ENCODE results near the gene ACTL6B. TPM values are rescaled to one million over a fixed set of nuclear protein-coding genes. Genes with fewer than 3 reads are reported as not detected.

The ACTL6B gene
- total and polyA plus RNA-seq, 9 of the 15 experiments (the other 6 are each of a cell fraction or from before 2014, with no cell fraction given) = not detected

- POLR2A ChIA-PET = interaction anchor here (0.6 to 0.9 kb wide), 2 partner anchors 8 to 278 kb away, joined by 3 to 4 read pairs; partner anchors contain the start of gene GIGYF1
- Histone ChIP-seq H3K4me1 (replicated peaks in 1 of 2; ENCODE audit: control insufficient read depth in 2 of 2, insufficient read depth in 2 of 2, low read length in 2 of 2) (peaks cover 0 to 75% of the 10 kb centered on the region in 2 experiments; a peak in 3 of 5 replicates), H3K36me3 (ENCODE audit: control insufficient read depth, insufficient read depth, low read length) (peaks cover 97% of the 10 kb centered on the region; the same call in 2 of the 3 replicates)
- TF ChIP-seq ZBTB7A (IDR thresholded peaks at IDR 0.05; ENCODE audit: borderline replicate concordance, control insufficient read depth, low read depth, low read length) (no peak), YY1 (IDR thresholded peaks at IDR 0.05; ENCODE audit: borderline replicate concordance in 1 of 3, control insufficient read depth in 1 of 3, extremely low read depth in 1 of 3, insufficient read depth in 3 of 3, insufficient read length in 1 of 3, insufficient replicate concordance in 2 of 3, low read depth in 1 of 3, low read length in 2 of 3) (no peak), ZC3H11A (IDR thresholded peaks at IDR 0.05; ENCODE audit: low read depth, low read length) (no peak), TCF7L2 (IDR thresholded peaks at IDR 0.05; ENCODE audit: low read depth, low read length) (no peak), ZNF780A (CRISPR knock-in tag; IDR thresholded peaks at IDR 0.05) (no peak), ARID1B (IDR thresholded peaks at IDR 0.05) (no peak), ZNF24 (IDR thresholded peaks at IDR 0.05) (no peak), SNRNP70 (optimal IDR thresholded peaks at IDR 0.05; ENCODE audit: low read depth, low read length) (no peak), ZNF121 (CRISPR knock-in tag; conservative IDR thresholded peaks at IDR 0.05) (no peak), FOXP4 (CRISPR knock-in tag; IDR thresholded peaks at IDR 0.05; ENCODE audit: borderline replicate concordance) (no peak), MYNN (IDR thresholded peaks at IDR 0.05) (no peak), MYNN (CRISPR knock-in tag; IDR thresholded peaks at IDR 0.05) (no peak), SIN3A (IDR thresholded peaks at IDR 0.05; ENCODE audit: borderline replicate concordance in 2 of 2, control insufficient read depth in 1 of 2, low read depth in 2 of 2, low read length in 2 of 2) (no peak)
Observed at GRCh38 chr7:100685631-100686145, 29.4 kb upstream of the ACTL6B start.

More at GRCh38 chr7:100685631-100686145, 29.4 kb upstream of the ACTL6B start:
- intact Hi-C loops (cut with micrococcal nuclease) = no loop called here
- no peak overlapping the region for H3K4me3 ChIP-seq
- H2AFZ ChIP-seq (ENCODE audit: low read depth, low read length) = no peak overlapping the region
- no peak for ATAC-seq
- H3K9me1 ChIP-seq (ENCODE audit: control insufficient read depth, insufficient read depth, low read length) = no peaks in the 10 kb centered on the region
- peak; percentile 56 for FAIRE-seq
- H3K79me2 ChIP-seq (ENCODE audit: control insufficient read depth, insufficient read depth, low read length) = peaks cover 26% of the 10 kb centered on the region
- no peak for DNase-seq (ENCODE audit: extremely low read depth in 1 of 4, low spot score in 3 of 4)
- BruUV-seq (replicated peaks) = no TSS peak
- CTCF ChIA-PET (ENCODE audit: low intra/inter-chr PET ratio) = no interaction called here
- in situ Hi-C loops (cut with MboI) = no loop called here
- H3K4me2 ChIP-seq (ENCODE audit: insufficient read depth, low read length) = no peak overlapping the region
- H3K27me3 ChIP-seq (ENCODE audit: control insufficient read depth in 2 of 2, insufficient read depth in 2 of 2, low read length in 2 of 2) = no peaks in the 10 kb centered on the region
- no peaks in the 10 kb centered on the region for H3K9me3 ChIP-seq (replicated peaks; ENCODE audit: control insufficient read depth, insufficient read depth, low read depth, low read length)
- WGBS (ENCODE audit: insufficient coverage, low coverage, missing lambda C conversion rate) = 84% methylated on average over 14 of the region's 17 CpGs
- H4K20me1 ChIP-seq (replicated peaks; ENCODE audit: control insufficient read depth, insufficient read depth, low read length) = peaks cover 19% of the 10 kb centered on the region
- H3K27ac ChIP-seq (ENCODE audit: extremely low read depth, low read depth, low read length) = no peak overlapping the region
- H3K9ac ChIP-seq (ENCODE audit: insufficient read depth in 1 of 2, low read depth in 2 of 2, low read length in 2 of 2) = 0 out of 4 replicates have a peak overlapping the region, but pooled peaks of 1 of the 2 experiments have one; percentile 15

Measured in K562 (cell line).